ENCODE results near the gene VWA2.

VWA2 gene

GRCh38 chr10:114306116-114306973, 67.3 kb downstream of the VWA2 start:
- in situ Hi-C loops (cut with HindIII; ENCODE audit: low pct_ligation_motif_present, low pct_unique_long_range_greater_than_20kb, low sequenced_read_pairs), result no loop called here

GRCh38 chr10:114307731-114308130, 68.7 kb downstream of the VWA2 start:
- in situ Hi-C loops (cut with HindIII; ENCODE audit: low pct_ligation_motif_present, low pct_unique_long_range_greater_than_20kb, low sequenced_read_pairs), result no loop called here
- no peak for DNase-seq

More at GRCh38 chr10:114306116-114306973, 67.3 kb downstream of the VWA2 start:
- DNase-seq, result peak; percentile 99

GRCh38 chr10:114308531-114309363, 69.7 kb downstream of the VWA2 start:
- DNase-seq, result no peak
- in situ Hi-C loops (cut with HindIII; ENCODE audit: low pct_ligation_motif_present, low pct_unique_long_range_greater_than_20kb, low sequenced_read_pairs), result no loop called here

- in situ Hi-C loops (cut with HindIII; ENCODE audit: low pct_ligation_motif_present, low pct_unique_long_range_greater_than_20kb, low sequenced_read_pairs), result no loop called here
- DNase-seq, result no peak
These were observed 70.3 kb downstream of the VWA2 start for GRCh38 chr10:114309364-114309651.

GRCh38 chr10:114310346-114310745, 71.3 kb downstream of the VWA2 start:
- in situ Hi-C loops (cut with HindIII; ENCODE audit: low pct_ligation_motif_present, low pct_unique_long_range_greater_than_20kb, low sequenced_read_pairs), result no loop called here
- DNase-seq, result no peak

GRCh38 chr10:114311023-114311422, 72.0 kb downstream of the VWA2 start:
- in situ Hi-C loops (cut with HindIII; ENCODE audit: low pct_ligation_motif_present, low pct_unique_long_range_greater_than_20kb, low sequenced_read_pairs), result no loop called here
- no peak for DNase-seq

- in situ Hi-C loops (cut with HindIII; ENCODE audit: low pct_ligation_motif_present, low pct_unique_long_range_greater_than_20kb, low sequenced_read_pairs), result no loop called here
- DNase-seq, result no peak
These were observed 72.6 kb downstream of the VWA2 start for GRCh38 chr10:114311496-114312209.

- no peak for DNase-seq
- in situ Hi-C loops (cut with HindIII; ENCODE audit: low pct_ligation_motif_present, low pct_unique_long_range_greater_than_20kb, low sequenced_read_pairs), result no loop called here
These were observed 74.1 kb downstream of the VWA2 start for GRCh38 chr10:114313139-114313538.

GRCh38 chr10:114313866-114314265, 74.8 kb downstream of the VWA2 start:
- in situ Hi-C loops (cut with HindIII; ENCODE audit: low pct_ligation_motif_present, low pct_unique_long_range_greater_than_20kb, low sequenced_read_pairs), result no loop called here
- DNase-seq, result no peak

- DNase-seq, result no peak
These were observed 76.7 kb downstream of the VWA2 start for GRCh38 chr10:114315566-114316420.

GRCh38 chr10:114316744-114317143, 77.7 kb downstream of the VWA2 start:
- in situ Hi-C loops (cut with HindIII; ENCODE audit: low pct_ligation_motif_present, low pct_unique_long_range_greater_than_20kb, low sequenced_read_pairs), result no loop called here
- no peak for DNase-seq

More at GRCh38 chr10:114315566-114316420, 76.7 kb downstream of the VWA2 start:
- in situ Hi-C loops (cut with HindIII; ENCODE audit: low pct_ligation_motif_present, low pct_unique_long_range_greater_than_20kb, low sequenced_read_pairs), result no loop called here

GRCh38 chr10:114319406-114320248, 80.6 kb downstream of the VWA2 start:
- in situ Hi-C loops (cut with HindIII; ENCODE audit: low pct_ligation_motif_present, low pct_unique_long_range_greater_than_20kb, low sequenced_read_pairs), result no loop called here
- DNase-seq, result no peak

- no peak for DNase-seq
These were observed 81.4 kb downstream of the VWA2 start for GRCh38 chr10:114320249-114321116.

GRCh38 chr10:114322344-114322743, 83.3 kb downstream of the VWA2 start:
- in situ Hi-C loops (cut with HindIII; ENCODE audit: low pct_ligation_motif_present, low pct_unique_long_range_greater_than_20kb, low sequenced_read_pairs), result no loop called here
- no peak for DNase-seq

More at GRCh38 chr10:114320249-114321116, 81.4 kb downstream of the VWA2 start:
- in situ Hi-C loops (cut with HindIII; ENCODE audit: low pct_ligation_motif_present, low pct_unique_long_range_greater_than_20kb, low sequenced_read_pairs), result no loop called here

- in situ Hi-C loops (cut with HindIII; ENCODE audit: low pct_ligation_motif_present, low pct_unique_long_range_greater_than_20kb, low sequenced_read_pairs), result no loop called here
- DNase-seq, result no peak
These were observed 84.0 kb downstream of the VWA2 start for GRCh38 chr10:114323023-114323422.

- in situ Hi-C loops (cut with HindIII; ENCODE audit: low pct_ligation_motif_present, low pct_unique_long_range_greater_than_20kb, low sequenced_read_pairs), result no loop called here
- peak; percentile 20 for DNase-seq
These were observed 87.7 kb downstream of the VWA2 start for GRCh38 chr10:114326795-114327194.
